Endodermal cell (in vitro differentiated cells): Measurements from ENCODE around the gene MYO1B. TPM values are rescaled to one million over a fixed set of nuclear protein-coding genes. Genes with fewer than 3 reads are reported as not detected.

Source experiments
- DNase-seq: peaks from one replicate; pipeline ENCODE4 v3.0.0-alpha.2; 2017
- H3K27ac ChIP-seq: 2 replicates; pipeline ENCODE4 v1.5.1; 2013; ENCODE audit warnings: mild to moderate bottlenecking, low read depth, low read length, moderate library complexity
- H3K27me3 ChIP-seq: 2 replicates; pipeline ENCODE4 v1.6.1; 2013; ENCODE audit warnings: mild to moderate bottlenecking, low read length, moderate library complexity; ENCODE audit not compliant: insufficient read depth, control insufficient read depth, poor library complexity, severe bottlenecking
- H3K36me3 ChIP-seq: 2 replicates; pipeline ENCODE4 v1.7.0; 2013; ENCODE audit warnings: mild to moderate bottlenecking, low read length, moderate library complexity; ENCODE audit not compliant: control insufficient read depth, insufficient read depth
- H3K4me1 ChIP-seq: one replicate; pipeline ENCODE4 v1.7.0; 2013; ENCODE audit warnings: low read length; ENCODE audit not compliant: control insufficient read depth, insufficient read depth
- H3K4me3 ChIP-seq: 2 replicates; pipeline ENCODE4 v1.5.1; 2013; ENCODE audit warnings: mild to moderate bottlenecking, low read length, moderate library complexity
- H3K9ac ChIP-seq: 2 replicates; pipeline ENCODE4 v1.6.1; 2013; ENCODE audit warnings: mild to moderate bottlenecking, low read length, moderate library complexity; ENCODE audit not compliant: poor library complexity, severe bottlenecking; ENCODE audit errors: extremely low read depth
- H3K9me3 ChIP-seq: 2 replicates; pipeline ENCODE4 v1.6.1; 2013; ENCODE audit warnings: mild to moderate bottlenecking, low read length, moderate library complexity; ENCODE audit not compliant: control insufficient read depth
- H3K27ac Mint-ChIP-seq: 2 replicates; pipeline ENCODE4 v1.8.0; 2020; ENCODE audit warnings: mixed read lengths
- H3K27me3 Mint-ChIP-seq: 2 replicates; pipeline ENCODE4 v1.8.0; 2021; ENCODE audit warnings: mild to moderate bottlenecking, mixed read lengths; ENCODE audit not compliant: insufficient read depth
- H3K36me3 Mint-ChIP-seq: 2 replicates; pipeline ENCODE4 v1.8.0; 2020; ENCODE audit warnings: low read depth, mixed read lengths
- H3K4me1 Mint-ChIP-seq: 2 replicates; pipeline ENCODE4 v1.8.0; 2020; ENCODE audit warnings: mixed read lengths
- H3K4me3 Mint-ChIP-seq: 2 replicates; pipeline ENCODE4 v1.8.0; 2020; ENCODE audit warnings: mild to moderate bottlenecking, moderate library complexity, mixed read lengths
- H3K9me3 Mint-ChIP-seq: 2 replicates; pipeline ENCODE4 v1.8.0; 2020; ENCODE audit warnings: mild to moderate bottlenecking, mixed read lengths
- CTCF ChIP-seq: fragments of 200-600 bp; sonication (generic); conservative IDR thresholded peaks from 2 replicates; pipeline ENCODE4 v1.5.0; 2021; ENCODE audit warnings: antibody characterized with exemption, mild to moderate bottlenecking
- WGBS, 2 experiments: methylation state at CpG; one replicate each; pipeline versions ENCODE4 v1.1.5 to v1.1.7; 2013; ENCODE audit warnings: missing lambda C conversion rate in 2 of 2, mixed read lengths in 1 of 2; ENCODE audit not compliant: insufficient coverage in 1 of 2, insufficient read length in 1 of 2; 5-methylcytosine and 5-hydroxymethylcytosine counted together
- total RNA-seq, 2 donors: library from RNA; stranded (reverse); fragmentation: NEBNext Ultra II Directional in 1 of 2; extraction: Animal tissue kit (Norgen Biotek cat#: 25700) in 1 of 2; gene quantifications; 2 replicates in 1 of 2; 3 replicates in 1 of 2; pipeline ENCODE4 v1.2.1, GENCODE V29; 2021

Gene MYO1B
- total RNA-seq, 2 donors from 2014 or later: 145 to 154 TPM

DNA sequence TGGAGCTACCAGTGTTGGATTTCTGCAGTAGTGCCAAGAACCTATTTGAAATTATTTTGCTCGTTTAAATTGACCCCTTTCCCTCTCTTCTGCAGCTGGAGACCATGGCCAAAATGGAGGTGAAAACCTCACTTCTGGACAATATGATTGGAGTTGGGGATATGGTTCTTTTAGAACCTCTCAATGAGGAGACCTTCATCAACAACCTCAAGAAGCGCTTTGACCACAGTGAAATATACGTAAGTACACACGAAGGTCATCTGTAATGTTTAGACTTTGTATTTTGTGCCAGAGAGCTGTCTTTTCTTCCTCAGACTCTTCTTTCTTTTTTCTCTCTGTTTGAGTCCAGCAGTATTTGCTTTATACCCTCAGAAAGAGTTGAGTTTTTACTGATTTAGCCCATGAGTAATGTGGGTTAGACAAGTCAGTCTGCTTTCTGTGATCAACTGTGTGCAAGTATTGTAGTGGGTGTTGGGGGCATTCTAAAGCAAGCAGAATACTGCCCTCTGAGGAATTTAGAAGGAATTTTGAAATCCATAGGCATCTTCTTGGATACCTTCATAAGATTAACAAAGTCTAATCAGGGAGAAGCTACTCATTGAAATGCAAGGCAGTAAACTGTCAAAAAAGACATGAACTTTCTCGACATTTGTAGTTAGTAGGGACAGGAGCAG is 31.7 kb downstream of the MYO1B start:
- H3K9me3 Mint-ChIP-seq: no peaks in the 10 kb centered on the region
- peaks cover 24% of the 10 kb centered on the region for H3K4me1 Mint-ChIP-seq
- TF ChIP-seq CTCF: no peak

GRCh38 chr2:191280290-191280689 is 35.1 kb downstream of the MYO1B start:
- 55 to 84% methylated on average over 4 to 7 of the region's 7 CpGs for WGBS, 2 experiments
- no peaks in the 10 kb centered on the region for H3K27me3 Mint-ChIP-seq
- H3K4me3 ChIP-seq: no peak overlapping the region
- H3K9me3 Mint-ChIP-seq: no peaks in the 10 kb centered on the region
- peak overlapping the region; percentile 88 for H3K27ac Mint-ChIP-seq
- H3K4me3 Mint-ChIP-seq: no peak overlapping the region
- no peak for TF ChIP-seq CTCF
- H3K9me3 ChIP-seq: no peaks in the 10 kb centered on the region
- no peaks in the 10 kb centered on the region for H3K27me3 ChIP-seq
- peak overlapping the region; percentile 6 for H3K9ac ChIP-seq
- H3K27ac ChIP-seq: peak overlapping the region; percentile 42
- peaks cover 84% of the 10 kb centered on the region for H3K36me3 ChIP-seq
- peak; percentile 79 for DNase-seq
- peaks cover 25% of the 10 kb centered on the region for H3K4me1 Mint-ChIP-seq
- H3K4me1 ChIP-seq: peaks cover 14% of the 10 kb centered on the region
- H3K36me3 Mint-ChIP-seq: peaks cover 53% of the 10 kb centered on the region

More for the DNA sequence above, 31.7 kb downstream of the MYO1B start:
- 88 to 94% methylated on average over 4 to 5 of the region's 5 CpGs for WGBS, 2 experiments
- Mint-ChIP-seq H3K27ac (peak overlapping the region; percentile 49), H3K4me3 (no peak overlapping the region), H3K27me3 (no peaks in the 10 kb centered on the region), H3K36me3 (peaks cover 41% of the 10 kb centered on the region)
- Histone ChIP-seq H3K27ac (no peak overlapping the region), H3K9ac (no peak overlapping the region), H3K36me3 (peaks cover 60% of the 10 kb centered on the region), H3K27me3 (no peaks in the 10 kb centered on the region), H3K9me3 (no peaks in the 10 kb centered on the region), H3K4me1 (peaks cover 11% of the 10 kb centered on the region), H3K4me3 (no peak overlapping the region)
- no peak for DNase-seq

- Mint-ChIP-seq H3K27me3 (no peaks in the 10 kb centered on the region), H3K27ac (peak overlapping the region; percentile 34), H3K4me3 (no peak overlapping the region), H3K9me3 (no peaks in the 10 kb centered on the region), H3K4me1 (peaks cover 25% of the 10 kb centered on the region), H3K36me3 (peaks cover 53% of the 10 kb centered on the region)
- TF ChIP-seq CTCF: no peak
- H3K9ac ChIP-seq: no peak overlapping the region
- H3K27ac ChIP-seq: peak overlapping the region; percentile 4
- H3K9me3 ChIP-seq: no peaks in the 10 kb centered on the region
- peaks cover 87% of the 10 kb centered on the region for H3K36me3 ChIP-seq
- DNase-seq: no peak
- peaks cover 14% of the 10 kb centered on the region for H3K4me1 ChIP-seq
- WGBS, 2 experiments: 95 to 99% methylated on average over 8 to 13 of the region's 13 CpGs
- no peaks in the 10 kb centered on the region for H3K27me3 ChIP-seq
- no peak overlapping the region for H3K4me3 ChIP-seq
These were observed 35.9 kb downstream of the MYO1B start for GRCh38 chr2:191280834-191281756.
